GM12878 (cell line): Measurements from ENCODE around the gene PRR29. TPM values are rescaled to one million over a fixed set of nuclear protein-coding genes. Genes with fewer than 3 reads are reported as not detected.

ENCODE experiments used
- ATAC-seq: fragments of 200-7000 bp; cut with Tn5 transposase; 3 replicates; pipeline ENCODE4 v1.9.1; 2020; ENCODE audit warnings: mild to moderate bottlenecking, moderate library complexity
- BruUV-seq: library from RNA; stranded (reverse); fragments of 400-500 nt; replicated peaks from 2 replicates; lab custom pipeline; 2021; lab: Mats Ljungman, UMichigan
- CTCF ChIA-PET: fragments of 300-600 bp; sonication (Branson Sonifier 250); formaldehyde crosslinking; extraction: SDS; loops from one replicate; lab custom pipeline; 2021; ENCODE audit warnings: inconsistent platforms; lab: Yijun Ruan, JAX
- POLR2A ChIA-PET: fragments of 350-600 bp; formaldehyde crosslinking; extraction: SDS; loops from one replicate; lab custom pipeline; 2021; ENCODE audit warnings: inconsistent platforms; lab: Charles Lee
- RAD21 ChIA-PET: fragments of 300-600 bp; sonication (Branson Sonifier 250); formaldehyde crosslinking; loops from one replicate; lab custom pipeline; 2023; ENCODE audit warnings: antibody characterized with exemption; ENCODE audit not compliant: unreplicated experiment; lab: Charles Lee
- SMC1A ChIA-PET: fragments of 300-600 bp; sonication (Branson Sonifier 250); formaldehyde crosslinking; loops from one replicate; lab custom pipeline; 2023; ENCODE audit not compliant: unreplicated experiment, uncharacterized antibody; lab: Charles Lee
- DNase-seq: peaks from one replicate; pipeline ENCODE4 v3.0.0-alpha.2; 2011; ENCODE audit warnings: low read depth, low spot score
- FAIRE-seq: peaks from 3 replicates; lab custom pipeline; 2011; peaks lifted over from hg19 to GRCh38; lab: Jason Lieb, UNC
- H2AFZ ChIP-seq: 2 replicates; pipeline ENCODE4 v1.6.0; 2011; ENCODE audit warnings: low read depth, low read length, control low read depth; ENCODE audit not compliant: control insufficient read depth
- H3K27ac ChIP-seq: 2 replicates; pipeline ENCODE4 v1.5.1; 2011; ENCODE audit warnings: control low read depth; ENCODE audit not compliant: control insufficient read depth, insufficient read depth
- H3K27me3 ChIP-seq, 2 experiments: replicated peaks in 1 of 2; 2 replicates each; pipeline versions ENCODE4 v1.6.0 to v1.6.1; 2011; ENCODE audit warnings: low read length in 1 of 2; ENCODE audit not compliant: control insufficient read depth in 2 of 2, insufficient read depth in 2 of 2
- H3K36me3 ChIP-seq, 2 experiments: 2 replicates each; pipeline ENCODE4 v1.5.1; 2011; ENCODE audit warnings: low read length in 1 of 2; ENCODE audit not compliant: control insufficient read depth in 2 of 2, insufficient read depth in 2 of 2
- H3K4me1 ChIP-seq: 2 replicates; pipeline ENCODE4 v1.6.1; 2011; ENCODE audit warnings: mild to moderate bottlenecking, low read length, moderate library complexity, mixed read lengths; ENCODE audit not compliant: control insufficient read depth, insufficient read depth
- H3K4me2 ChIP-seq: 2 replicates; pipeline ENCODE4 v1.6.0; 2011; ENCODE audit warnings: control low read depth; ENCODE audit not compliant: control insufficient read depth, insufficient read depth
- H3K4me3 ChIP-seq: fragments of 200-600 bp; sonication (generic); 2 replicates; pipeline ENCODE4 v1.5.1; 2016
- H3K79me2 ChIP-seq: 2 replicates; pipeline ENCODE4 v1.6.0; 2011; ENCODE audit warnings: low read length; ENCODE audit not compliant: control insufficient read depth, insufficient read depth
- H3K9ac ChIP-seq: 2 replicates; pipeline ENCODE4 v1.8.0; 2011; ENCODE audit warnings: low read length, control low read depth, mixed read lengths; ENCODE audit not compliant: control insufficient read depth, insufficient read depth
- H3K9me3 ChIP-seq: replicated peaks from 3 replicates; pipeline ENCODE4 v1.5.1; 2011; ENCODE audit warnings: mild to moderate bottlenecking, low read length; ENCODE audit not compliant: control insufficient read depth, insufficient read depth
- H4K20me1 ChIP-seq: 2 replicates; pipeline ENCODE4 v1.6.0; 2011; ENCODE audit not compliant: control insufficient read depth, insufficient read depth
- ATF7 ChIP-seq: fragments of 450-650 bp; IDR thresholded peaks from 2 replicates; pipeline ENCODE4 v1.6.1; 2016; ENCODE audit warnings: low read depth, mild to moderate bottlenecking
- DPF2 ChIP-seq: fragments of 450-650 bp; IDR thresholded peaks from 2 replicates; pipeline ENCODE4 v1.6.1; 2017; ENCODE audit warnings: mild to moderate bottlenecking
- ESRRA ChIP-seq: IDR thresholded peaks from 2 replicates; pipeline ENCODE4 v1.6.1; 2012; ENCODE audit warnings: mild to moderate bottlenecking, low read length, improper control_type of control experiment
- HDGF ChIP-seq: fragments of 450-650 bp; IDR thresholded peaks from 2 replicates; pipeline ENCODE4 v1.6.1; 2016; ENCODE audit warnings: antibody characterized with exemption
- IKZF1 ChIP-seq: fragments of 450-650 bp; conservative IDR thresholded peaks from 2 replicates; pipeline ENCODE4 v1.6.1; 2017; ENCODE audit warnings: antibody characterized with exemption, mild to moderate bottlenecking
- KDM1A ChIP-seq: fragments of 200-600 bp; sonication (generic); IDR thresholded peaks from 2 replicates; pipeline ENCODE4 v1.6.1; 2016; ENCODE audit warnings: borderline replicate concordance
- NFYA ChIP-seq: IDR thresholded peaks from 2 replicates; pipeline ENCODE4 v1.6.1; 2011; ENCODE audit warnings: low read depth, mild to moderate bottlenecking, low read length, improper control_type of control experiment, borderline replicate concordance
- NFYB ChIP-seq: IDR thresholded peaks from 2 replicates; pipeline ENCODE4 v1.6.1; 2011; ENCODE audit warnings: low read depth, mild to moderate bottlenecking, low read length, improper control_type of control experiment, moderate library complexity; ENCODE audit not compliant: insufficient read depth
- POLR2A ChIP-seq: IDR thresholded peaks from 2 replicates; pipeline ENCODE4 v1.6.1; 2011; ENCODE audit warnings: low read depth, mild to moderate bottlenecking, low read length
- SMAD1 ChIP-seq: fragments of 450-650 bp; IDR thresholded peaks from 2 replicates; pipeline ENCODE4 v1.6.1; 2018; ENCODE audit warnings: mild to moderate bottlenecking, low read depth; ENCODE audit not compliant: partially characterized antibody
- SMC3 ChIP-seq: IDR thresholded peaks from 2 replicates; pipeline ENCODE4 v1.6.1; 2011; ENCODE audit warnings: low read length, improper control_type of control experiment, borderline replicate concordance
- STAT3 ChIP-seq: IDR thresholded peaks from 2 replicates; pipeline ENCODE4 v1.6.1; 2011; ENCODE audit warnings: low read depth, low read length, improper control_type of control experiment
- SUZ12 ChIP-seq: fragments of 200-600 bp; sonication (generic); IDR thresholded peaks from one replicate; pipeline ENCODE4 v1.6.1; 2018; ENCODE audit warnings: antibody characterized with exemption, mild to moderate bottlenecking; ENCODE audit not compliant: unreplicated experiment
- TBL1XR1 ChIP-seq: IDR thresholded peaks from 2 replicates; pipeline ENCODE4 v1.6.1; 2012; ENCODE audit warnings: low read depth, low read length, improper control_type of control experiment
- WGBS: methylation state at CpG from one replicate; pipeline ENCODE4 v1.1.6; 2016; ENCODE audit warnings: low lambda C conversion rate; ENCODE audit not compliant: insufficient replicate concordance, insufficient coverage; ENCODE audit errors: missing lambda C conversion rate; 5-methylcytosine and 5-hydroxymethylcytosine counted together
- in situ Hi-C: fragments of 300-500 bp; cut with MboI; formaldehyde crosslinking; loops from 9 replicates; pipeline ENCODE4 v1.14.3; 2018; ENCODE audit warnings: mixed read lengths
- intact Hi-C: fragments of 100-400 bp; cut with micrococcal nuclease; formaldehyde crosslinking; loops from one replicate; pipeline ENCODE4 v1.14.2; 2022; ENCODE audit not compliant: unreplicated experiment
- polyA plus RNA-seq, 11 experiments: library from polyadenylated mRNA; depleted of rRNA in 4 of 11; unstranded in 6 of 11; stranded (reverse) in 5 of 11; fragments of >200 nt; fragmentation: Nextera tagmentation in 4 of 11; fragmentation: Illumina TruSeq in 1 of 11; extraction: Ambion mirVana in 4 of 11; extraction: Trizol in 1 of 11; gene quantifications; 1 replicate in 1 of 11; 2 replicates in 10 of 11; pipeline versions ENCODE4 v1.2.1 to v1.2.3, GENCODE V29; 2011 to 2016; ENCODE audit warnings: inconsistent platforms in 2 of 11, missing spikeins in 2 of 11, low read depth in 1 of 11
- total RNA-seq, 4 experiments: library from RNA; depleted of rRNA in 3 of 4; stranded (reverse); fragments of >200 nt in 3 of 4; fragmentation: Illumina TruSeq in 1 of 4; extraction: Trizol in 1 of 4; gene quantifications; 2 replicates each; pipeline versions ENCODE4 v1.2.1 to v1.2.3, GENCODE V29; 2013 to 2021
- TF ChIP-seq, protein P1 (sequence below): IDR thresholded peaks from 2 replicates; pipeline ENCODE4 v1.6.1; 2011; ENCODE audit warnings: low read depth, mild to moderate bottlenecking, low read length, moderate library complexity, borderline replicate concordance; ENCODE audit errors: extremely low read depth
- TF ChIP-seq, protein P2 (sequence below): fragments of 450-650 bp; IDR thresholded peaks from 2 replicates; pipeline ENCODE4 v1.6.1; 2016; ENCODE audit warnings: mild to moderate bottlenecking
- TF ChIP-seq, protein P3 (sequence below): fragments of 450-650 bp; IDR thresholded peaks from 2 replicates; pipeline ENCODE4 v1.6.1; 2017; ENCODE audit warnings: mild to moderate bottlenecking, low read depth, inconsistent platforms; ENCODE audit not compliant: poor library complexity, severe bottlenecking
- TF ChIP-seq, protein P4 (sequence below): fragments of 450-650 bp; IDR thresholded peaks from 2 replicates; pipeline ENCODE4 v1.6.1; 2018; ENCODE audit warnings: mild to moderate bottlenecking, low read depth, moderate library complexity; ENCODE audit not compliant: partially characterized antibody

PRR29 gene
- total and polyA plus RNA-seq, 10 of the 15 experiments (the other 5 are each of a cell fraction or from before 2014, with no cell fraction given) = 0.01 to 2.4 (median 0.18) TPM; not detected in 3

DNA sequence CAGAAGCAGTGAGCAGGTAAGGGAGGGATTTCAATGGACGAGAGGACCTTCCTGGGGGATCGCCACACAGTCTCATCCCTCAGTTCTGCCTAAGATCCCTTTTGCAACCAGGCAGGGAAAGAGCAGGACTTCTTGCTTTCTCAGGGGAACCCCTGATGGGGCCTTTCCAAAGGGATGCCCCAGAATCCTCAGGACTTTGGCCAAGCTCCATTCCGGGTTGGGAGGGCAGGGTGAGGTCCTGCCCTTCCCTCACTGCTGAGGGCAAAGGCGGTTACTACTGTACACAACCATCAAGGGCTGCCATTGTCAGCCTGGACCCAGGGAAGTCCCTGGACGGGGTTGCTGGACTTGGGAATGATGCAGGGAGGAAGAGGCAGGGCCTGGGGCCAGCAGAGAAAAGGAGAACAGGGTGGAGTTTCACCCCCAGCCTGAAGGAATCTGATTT lies 9.7 kb downstream of the PRR29 start (continued):
- TF ChIP-seq, protein P1, sequence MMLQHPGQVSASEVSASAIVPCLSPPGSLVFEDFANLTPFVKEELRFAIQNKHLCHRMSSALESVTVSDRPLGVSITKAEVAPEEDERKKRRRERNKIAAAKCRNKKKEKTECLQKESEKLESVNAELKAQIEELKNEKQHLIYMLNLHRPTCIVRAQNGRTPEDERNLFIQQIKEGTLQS = no peak
- TF ChIP-seq, protein P2, sequence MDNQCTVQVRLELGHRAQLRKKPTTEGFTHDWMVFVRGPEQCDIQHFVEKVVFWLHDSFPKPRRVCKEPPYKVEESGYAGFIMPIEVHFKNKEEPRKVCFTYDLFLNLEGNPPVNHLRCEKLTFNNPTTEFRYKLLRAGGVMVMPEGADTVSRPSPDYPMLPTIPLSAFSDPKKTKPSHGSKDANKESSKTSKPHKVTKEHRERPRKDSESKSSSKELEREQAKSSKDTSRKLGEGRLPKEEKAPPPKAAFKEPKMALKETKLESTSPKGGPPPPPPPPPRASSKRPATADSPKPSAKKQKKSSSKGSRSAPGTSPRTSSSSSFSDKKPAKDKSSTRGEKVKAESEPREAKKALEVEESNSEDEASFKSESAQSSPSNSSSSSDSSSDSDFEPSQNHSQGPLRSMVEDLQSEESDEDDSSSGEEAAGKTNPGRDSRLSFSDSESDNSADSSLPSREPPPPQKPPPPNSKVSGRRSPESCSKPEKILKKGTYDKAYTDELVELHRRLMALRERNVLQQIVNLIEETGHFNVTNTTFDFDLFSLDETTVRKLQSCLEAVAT = no peak
- TF ChIP-seq NFYB (no peak), SMAD1 (no peak)

DNA sequence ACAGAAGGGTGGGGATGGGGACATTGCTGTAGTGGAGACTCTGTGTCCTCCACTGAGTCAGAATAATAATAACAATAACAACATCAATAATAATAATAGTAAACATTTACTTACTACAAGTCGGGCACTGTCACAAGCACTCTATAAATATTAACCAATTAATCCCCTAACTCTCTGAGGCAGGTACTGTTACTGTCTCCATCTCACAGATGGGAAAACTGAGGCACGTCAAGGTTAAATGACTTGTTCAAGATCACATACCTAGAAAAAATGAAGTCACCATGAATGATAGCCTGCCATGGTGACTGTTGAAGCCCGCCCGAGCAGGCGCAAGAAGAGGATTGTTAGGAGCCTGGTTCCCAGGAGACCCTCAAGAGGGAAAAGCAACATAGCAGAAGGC lies 10.2 kb downstream of the PRR29 start:
- 98% methylated on average over 5 of the region's 5 CpGs for WGBS
- Histone ChIP-seq H3K27ac (no peak overlapping the region), H3K79me2 (peaks cover 13% of the 10 kb centered on the region), H3K36me3 (peaks cover 8 to 15% of the 10 kb centered on the region in 2 experiments; a peak in 3 of 4 replicates), H3K4me1 (no peaks in the 10 kb centered on the region), H2AFZ (no peak overlapping the region), H3K9ac (no peak overlapping the region), H3K9me3 (no peaks in the 10 kb centered on the region; the same call in 2 of the 3 replicates), H3K27me3 (no peaks in the 10 kb centered on the region), H3K4me2 (no peak overlapping the region), H4K20me1 (no peaks in the 10 kb centered on the region), H3K4me3 (no peak overlapping the region)
- SMC1A ChIA-PET = no interaction called here
- RAD21 ChIA-PET = no interaction called here
- POLR2A ChIA-PET = no interaction called here
- CTCF ChIA-PET = no interaction called here
- no peak for FAIRE-seq
- ATAC-seq = no peak
- BruUV-seq = no TSS peak
- no peak for DNase-seq
- in situ Hi-C loops (no loop called here), intact Hi-C loops (no loop called here)
- TF ChIP-seq KDM1A (no peak), IKZF1 (no peak), TBL1XR1 (no peak), ESRRA (no peak), HDGF (no peak), SUZ12 (no peak), POLR2A (no peak), STAT3 (no peak), DPF2 (no peak), SMC3 (no peak), NFYA (no peak), ATF7 (no peak)
- TF ChIP-seq, protein P3, sequence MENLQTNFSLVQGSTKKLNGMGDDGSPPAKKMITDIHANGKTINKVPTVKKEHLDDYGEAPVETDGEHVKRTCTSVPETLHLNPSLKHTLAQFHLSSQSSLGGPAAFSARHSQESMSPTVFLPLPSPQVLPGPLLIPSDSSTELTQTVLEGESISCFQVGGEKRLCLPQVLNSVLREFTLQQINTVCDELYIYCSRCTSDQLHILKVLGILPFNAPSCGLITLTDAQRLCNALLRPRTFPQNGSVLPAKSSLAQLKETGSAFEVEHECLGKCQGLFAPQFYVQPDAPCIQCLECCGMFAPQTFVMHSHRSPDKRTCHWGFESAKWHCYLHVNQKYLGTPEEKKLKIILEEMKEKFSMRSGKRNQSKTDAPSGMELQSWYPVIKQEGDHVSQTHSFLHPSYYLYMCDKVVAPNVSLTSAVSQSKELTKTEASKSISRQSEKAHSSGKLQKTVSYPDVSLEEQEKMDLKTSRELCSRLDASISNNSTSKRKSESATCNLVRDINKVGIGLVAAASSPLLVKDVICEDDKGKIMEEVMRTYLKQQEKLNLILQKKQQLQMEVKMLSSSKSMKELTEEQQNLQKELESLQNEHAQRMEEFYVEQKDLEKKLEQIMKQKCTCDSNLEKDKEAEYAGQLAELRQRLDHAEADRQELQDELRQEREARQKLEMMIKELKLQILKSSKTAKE = no peak
- TF ChIP-seq, protein P4, sequence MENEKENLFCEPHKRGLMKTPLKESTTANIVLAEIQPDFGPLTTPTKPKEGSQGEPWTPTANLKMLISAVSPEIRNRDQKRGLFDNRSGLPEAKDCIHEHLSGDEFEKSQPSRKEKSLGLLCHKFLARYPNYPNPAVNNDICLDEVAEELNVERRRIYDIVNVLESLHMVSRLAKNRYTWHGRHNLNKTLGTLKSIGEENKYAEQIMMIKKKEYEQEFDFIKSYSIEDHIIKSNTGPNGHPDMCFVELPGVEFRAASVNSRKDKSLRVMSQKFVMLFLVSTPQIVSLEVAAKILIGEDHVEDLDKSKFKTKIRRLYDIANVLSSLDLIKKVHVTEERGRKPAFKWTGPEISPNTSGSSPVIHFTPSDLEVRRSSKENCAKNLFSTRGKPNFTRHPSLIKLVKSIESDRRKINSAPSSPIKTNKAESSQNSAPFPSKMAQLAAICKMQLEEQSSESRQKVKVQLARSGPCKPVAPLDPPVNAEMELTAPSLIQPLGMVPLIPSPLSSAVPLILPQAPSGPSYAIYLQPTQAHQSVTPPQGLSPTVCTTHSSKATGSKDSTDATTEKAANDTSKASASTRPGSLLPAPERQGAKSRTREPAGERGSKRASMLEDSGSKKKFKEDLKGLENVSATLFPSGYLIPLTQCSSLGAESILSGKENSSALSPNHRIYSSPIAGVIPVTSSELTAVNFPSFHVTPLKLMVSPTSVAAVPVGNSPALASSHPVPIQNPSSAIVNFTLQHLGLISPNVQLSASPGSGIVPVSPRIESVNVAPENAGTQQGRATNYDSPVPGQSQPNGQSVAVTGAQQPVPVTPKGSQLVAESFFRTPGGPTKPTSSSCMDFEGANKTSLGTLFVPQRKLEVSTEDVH = no peak
